Activated CD8-positive, alpha-beta memory T cell treated with anti-CD3 and anti-CD28 coated beads, Interleukin-2, amount 50 U/mL, for 24 hours (primary cell): ENCODE data around the gene KIFAP3.
"Not testable (repeated sequence)": the region's sequence is repeated elsewhere in the genome, so short reads cannot be mapped to it uniquely, and the experiment has no call there.

Experiments
- DNase-seq: peaks from one replicate; pipeline ENCODE4 v3.0.0-alpha.2; 2020; ENCODE audit errors: extremely low read depth

KIFAP3 gene

GRCh38 chr1:170063109-170063826 is 11.2 kb downstream of the KIFAP3 start:
- no peak for DNase-seq

- not testable (repeated sequence) for DNase-seq
These were observed 12.8 kb downstream of the KIFAP3 start for GRCh38 chr1:170061676-170062075.

- DNase-seq: not testable (repeated sequence)
These were observed 14.4 kb downstream of the KIFAP3 start for GRCh38 chr1:170060015-170060520.

- DNase-seq: no peak
These were observed 25.2 kb downstream of the KIFAP3 start for GRCh38 chr1:170049176-170049800.

- DNase-seq: no peak
These were observed 26.0 kb downstream of the KIFAP3 start for GRCh38 chr1:170048515-170048914.

- DNase-seq: no peak
These were observed 30.3 kb downstream of the KIFAP3 start for GRCh38 chr1:170044187-170044586.

- no peak for DNase-seq
These were observed 32.9 kb downstream of the KIFAP3 start for GRCh38 chr1:170041423-170042192.

GRCh38 chr1:170032531-170033280 is 41.8 kb downstream of the KIFAP3 start:
- no peak for DNase-seq

GRCh38 chr1:170030212-170030611 is 44.3 kb downstream of the KIFAP3 start:
- no peak for DNase-seq

- DNase-seq: no peak
These were observed 46.7 kb downstream of the KIFAP3 start for GRCh38 chr1:170027760-170028159.

- DNase-seq: no peak
These were observed 53.6 kb downstream of the KIFAP3 start for GRCh38 chr1:170020859-170021258.

GRCh38 chr1:170017478-170017877 is 57.0 kb downstream of the KIFAP3 start:
- no peak for DNase-seq

- DNase-seq: no peak
These were observed 61.6 kb downstream of the KIFAP3 start for GRCh38 chr1:170012920-170013319.

GRCh38 chr1:170010443-170010842 is 64.1 kb downstream of the KIFAP3 start:
- no peak for DNase-seq

GRCh38 chr1:170009551-170009950 is 64.9 kb downstream of the KIFAP3 start:
- no peak for DNase-seq

GRCh38 chr1:170008745-170009144 is 65.8 kb downstream of the KIFAP3 start:
- not testable (repeated sequence) for DNase-seq

GRCh38 chr1:170003270-170003835 is 71.1 kb downstream of the KIFAP3 start:
- DNase-seq: not testable (repeated sequence)

GRCh38 chr1:170001266-170001665 is 73.2 kb downstream of the KIFAP3 start:
- no peak for DNase-seq

- no peak for DNase-seq
These were observed 74.7 kb downstream of the KIFAP3 start for GRCh38 chr1:169999761-170000160.

GRCh38 chr1:169999331-169999741 is 75.2 kb downstream of the KIFAP3 start:
- no peak for DNase-seq

GRCh38 chr1:169995993-169996392 is 78.5 kb downstream of the KIFAP3 start:
- DNase-seq: no peak
